Activated T-helper 17 cell treated with anti-CD3 and anti-CD28 coated beads, Interleukin-2, amount 50 U/mL, for 72 hours (primary cell): ENCODE measurements around the gene HDC. TPM values are rescaled to one million over a fixed set of nuclear protein-coding genes. Genes with fewer than 3 reads are reported as not detected.

Source experiments
- ATAC-seq: fragments of 150-1000 bp; cut with Tn5 transposase; replicated peaks from 2 replicates; pipeline ENCODE4 v1.10.0; 2021; ENCODE audit warnings: mild to moderate bottlenecking, moderate library complexity
- H3K27ac Mint-ChIP-seq: one replicate; pipeline ENCODE4 v1.8.0; 2022; ENCODE audit warnings: mixed read lengths
- H3K27me3 Mint-ChIP-seq: one replicate; pipeline ENCODE4 v1.8.0; 2022; ENCODE audit warnings: mixed read lengths
- H3K36me3 Mint-ChIP-seq: one replicate; pipeline ENCODE4 v1.8.0; 2022; ENCODE audit warnings: low read depth, mild to moderate bottlenecking, mixed read lengths
- H3K4me1 Mint-ChIP-seq: one replicate; pipeline ENCODE4 v1.8.0; 2022; ENCODE audit warnings: mixed read lengths
- H3K4me3 Mint-ChIP-seq: one replicate; pipeline ENCODE4 v1.8.0; 2022; ENCODE audit warnings: mild to moderate bottlenecking, mixed read lengths
- H3K9me3 Mint-ChIP-seq: one replicate; pipeline ENCODE4 v1.8.0; 2022; ENCODE audit warnings: mixed read lengths
- total RNA-seq, 2 donors: library from RNA; stranded (reverse); gene quantifications; one replicate each; pipeline ENCODE4 v1.2.3, GENCODE V29; 2022

The HDC gene
- total RNA-seq, 2 donors from 2014 or later: 1.2 TPM; not detected in 1

DNA sequence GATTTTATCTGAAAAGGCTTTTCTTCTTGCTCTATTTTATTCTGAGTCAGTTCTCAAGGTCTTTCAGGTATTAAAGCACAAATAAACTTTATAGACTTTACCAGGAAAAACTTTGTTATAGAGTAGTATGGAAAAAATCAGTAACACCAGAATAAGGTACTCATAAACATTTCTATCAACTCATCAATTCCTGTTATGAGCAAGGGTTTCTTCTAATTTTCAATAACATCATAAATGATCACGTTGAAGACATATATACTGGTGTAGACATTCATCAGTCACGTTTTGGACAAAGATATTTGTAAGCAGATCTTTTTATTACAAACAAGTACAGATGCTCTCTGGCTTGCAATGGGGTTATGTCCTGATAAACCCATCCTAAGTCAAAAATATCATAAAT is 9.6 kb upstream of the HDC start:
- Mint-ChIP-seq H3K9me3 (no peaks in the 10 kb centered on the region), H3K4me3 (peak overlapping the region; percentile 35), H3K4me1 (peaks cover 11% of the 10 kb centered on the region), H3K27me3 (no peaks in the 10 kb centered on the region), H3K36me3 (peaks cover 32% of the 10 kb centered on the region), H3K27ac (peak overlapping the region; percentile 58)
- ATAC-seq: peak; percentile 50

DNA sequence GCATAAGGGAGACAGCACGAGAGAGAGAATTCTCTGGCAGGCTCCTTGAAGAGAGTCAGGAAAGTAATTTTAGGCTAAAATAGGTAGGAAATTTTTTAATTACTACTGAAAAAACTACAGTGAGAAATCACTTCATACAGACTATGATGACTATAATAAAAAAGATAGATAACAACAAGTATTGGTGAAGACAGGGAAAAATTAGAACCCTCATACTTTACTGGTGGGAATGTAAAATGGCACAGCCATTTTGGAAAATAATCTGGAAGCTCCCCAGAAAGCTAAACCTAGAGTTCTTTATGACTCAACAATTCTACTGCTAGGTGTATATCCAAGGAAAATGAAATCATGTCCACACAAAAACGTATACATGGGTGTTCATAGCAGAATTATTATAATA is 2.1 kb upstream of the HDC start:
- Mint-ChIP-seq H3K36me3 (no peaks in the 10 kb centered on the region), H3K27me3 (peaks cover 4% of the 10 kb centered on the region), H3K9me3 (no peaks in the 10 kb centered on the region), H3K27ac (no peak overlapping the region), H3K4me1 (peaks cover 8% of the 10 kb centered on the region), H3K4me3 (no peak overlapping the region)
- no peak for ATAC-seq

- Mint-ChIP-seq H3K4me1 (peaks cover 34% of the 10 kb centered on the region), H3K27ac (peak overlapping the region; percentile 99), H3K27me3 (peaks cover 4% of the 10 kb centered on the region), H3K4me3 (peak overlapping the region; percentile 77), H3K36me3 (no peaks in the 10 kb centered on the region), H3K9me3 (no peaks in the 10 kb centered on the region)
- ATAC-seq: peak; percentile 49
These were observed 3.0 kb downstream of the HDC start for GRCh38 chr15:50262533-50262932.

DNA sequence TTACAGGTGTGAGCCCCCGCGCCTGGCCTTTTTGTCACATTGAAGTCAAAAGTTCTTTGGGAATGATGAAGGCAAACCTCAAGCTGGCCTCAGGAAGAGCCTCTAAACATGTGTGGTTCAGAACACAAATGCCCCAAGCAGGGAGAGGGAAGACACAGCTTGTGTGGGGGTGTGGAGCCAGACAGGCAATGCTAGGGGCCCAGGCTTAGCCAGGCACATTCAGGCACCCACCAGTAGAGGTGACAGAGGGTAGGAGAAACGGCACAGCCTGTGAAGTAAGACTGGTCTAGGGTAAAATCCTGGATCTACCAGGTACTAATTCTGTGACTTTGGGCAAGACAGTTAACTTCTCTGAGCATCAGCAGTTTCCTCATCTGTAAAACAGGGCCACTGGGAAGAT is 3.5 kb downstream of the HDC start:
- no peaks in the 10 kb centered on the region for H3K9me3 Mint-ChIP-seq
- peak overlapping the region; percentile 77 for H3K4me3 Mint-ChIP-seq
- H3K27me3 Mint-ChIP-seq: peaks cover 1% of the 10 kb centered on the region
- no peak for ATAC-seq
- H3K4me1 Mint-ChIP-seq: peaks cover 34% of the 10 kb centered on the region
- H3K27ac Mint-ChIP-seq: peak overlapping the region; percentile 99
- H3K36me3 Mint-ChIP-seq: no peaks in the 10 kb centered on the region

DNA sequence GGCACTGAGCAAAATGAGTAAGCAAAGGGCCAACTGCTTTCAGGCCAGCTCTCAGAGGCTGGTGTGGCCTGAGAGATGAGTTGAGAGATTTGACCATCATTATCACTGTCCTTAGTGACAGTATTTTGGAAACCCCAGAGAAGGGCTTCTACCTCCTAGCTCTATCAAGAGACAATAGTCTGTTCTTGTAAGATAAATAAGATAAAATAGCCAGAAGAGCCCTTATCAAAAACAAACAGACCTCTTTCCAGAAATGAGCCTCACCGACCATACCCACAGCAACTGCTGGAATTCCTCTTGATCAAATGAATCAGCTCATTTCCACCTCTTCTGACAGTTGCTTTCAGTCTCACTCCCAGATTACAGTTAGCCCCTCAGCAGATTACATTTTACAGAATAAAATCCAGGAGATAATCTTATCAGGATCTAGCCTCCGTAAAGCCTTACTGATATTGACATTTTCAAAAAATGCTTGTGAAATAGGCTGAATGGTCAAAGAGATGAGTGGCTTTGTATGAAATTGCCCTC is 4.5 kb downstream of the HDC start:
- peak overlapping the region; percentile 77 for H3K4me3 Mint-ChIP-seq
- H3K9me3 Mint-ChIP-seq: no peaks in the 10 kb centered on the region
- H3K4me1 Mint-ChIP-seq: peaks cover 34% of the 10 kb centered on the region
- no peaks in the 10 kb centered on the region for H3K36me3 Mint-ChIP-seq
- H3K27ac Mint-ChIP-seq: peak overlapping the region; percentile 99
- no peaks in the 10 kb centered on the region for H3K27me3 Mint-ChIP-seq
- ATAC-seq: peak; percentile 55

DNA sequence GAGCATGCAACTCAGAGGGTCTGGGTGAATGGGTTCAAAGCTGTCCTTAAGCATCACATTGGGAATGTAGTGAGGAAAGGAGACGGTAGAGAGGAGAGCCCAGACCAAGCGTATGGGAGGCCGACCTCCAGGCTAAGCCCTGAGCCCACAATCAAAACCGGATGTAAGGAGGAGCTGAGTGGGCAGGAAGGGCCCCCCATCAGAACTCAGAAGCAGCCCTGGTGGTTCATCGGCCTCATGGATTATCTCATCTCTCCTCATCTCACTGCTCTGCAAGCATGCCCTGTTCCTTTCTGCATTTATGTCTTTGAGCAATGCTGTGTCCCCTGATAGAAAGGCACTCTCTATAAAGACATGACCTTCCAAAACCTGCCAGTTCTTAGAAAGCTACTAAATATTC is 6.2 kb downstream of the HDC start:
- Mint-ChIP-seq H3K4me1 (peaks cover 34% of the 10 kb centered on the region), H3K36me3 (no peaks in the 10 kb centered on the region), H3K4me3 (peak overlapping the region; percentile 77), H3K27ac (peak overlapping the region; percentile 19), H3K9me3 (no peaks in the 10 kb centered on the region), H3K27me3 (no peaks in the 10 kb centered on the region)
- no peak for ATAC-seq

- Mint-ChIP-seq H3K27ac (no peak overlapping the region), H3K4me3 (no peak overlapping the region), H3K36me3 (no peaks in the 10 kb centered on the region), H3K9me3 (no peaks in the 10 kb centered on the region), H3K4me1 (peaks cover 30% of the 10 kb centered on the region), H3K27me3 (no peaks in the 10 kb centered on the region)
- no peak for ATAC-seq
These were observed 7.6 kb downstream of the HDC start for GRCh38 chr15:50257924-50258323.

- Mint-ChIP-seq H3K4me3 (no peak overlapping the region), H3K27me3 (no peaks in the 10 kb centered on the region), H3K36me3 (no peaks in the 10 kb centered on the region), H3K27ac (no peak overlapping the region), H3K4me1 (peaks cover 24% of the 10 kb centered on the region), H3K9me3 (no peaks in the 10 kb centered on the region)
- ATAC-seq: no peak
These were observed 8.2 kb downstream of the HDC start for GRCh38 chr15:50257332-50257731.

DNA sequence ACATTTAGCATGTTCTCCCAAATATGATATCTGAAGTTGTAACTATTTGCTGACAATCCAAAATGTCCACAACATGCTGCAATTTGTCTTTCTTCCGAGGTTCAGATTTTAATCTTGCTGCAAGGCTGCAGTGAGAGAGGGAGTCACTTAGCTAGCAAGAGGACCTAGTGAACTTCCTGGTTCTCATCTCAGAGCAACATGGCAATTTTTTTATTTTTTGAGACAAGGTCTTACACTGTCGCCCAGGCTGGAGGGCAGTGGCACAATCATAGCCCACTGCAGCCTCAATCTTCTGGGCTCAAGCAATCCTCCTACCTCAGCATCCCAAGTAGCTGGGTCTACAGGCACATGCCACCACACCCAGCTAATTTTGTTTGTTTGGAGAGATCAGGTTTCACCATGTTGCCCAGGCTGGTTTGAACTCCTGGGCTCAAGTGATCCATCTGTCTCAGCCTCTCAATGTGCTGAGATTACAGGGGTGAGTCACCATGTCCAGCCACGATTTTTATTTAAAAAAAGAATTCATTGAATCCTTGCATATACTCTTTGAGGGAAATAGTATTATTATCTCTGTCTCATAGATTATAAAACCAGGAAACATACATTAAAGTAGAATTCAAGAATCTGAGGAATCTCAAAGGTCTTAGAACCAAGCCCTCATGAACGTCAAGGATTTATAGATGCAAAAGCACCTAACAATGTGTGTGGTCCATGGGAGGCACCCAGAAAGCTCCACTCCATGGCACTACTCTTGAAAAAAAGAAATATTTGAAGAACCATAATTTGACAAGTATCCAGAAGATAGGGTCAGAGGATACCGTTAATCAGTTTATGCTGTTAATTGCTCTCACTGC is 9.1 kb downstream of the HDC start:
- Mint-ChIP-seq H3K27ac (no peak overlapping the region), H3K4me1 (peaks cover 18% of the 10 kb centered on the region), H3K9me3 (no peaks in the 10 kb centered on the region), H3K27me3 (no peaks in the 10 kb centered on the region), H3K36me3 (no peaks in the 10 kb centered on the region), H3K4me3 (no peak overlapping the region)
- no peak for ATAC-seq

- Mint-ChIP-seq H3K9me3 (no peaks in the 10 kb centered on the region), H3K4me1 (peaks cover 15% of the 10 kb centered on the region), H3K4me3 (no peak overlapping the region), H3K27me3 (no peaks in the 10 kb centered on the region), H3K27ac (no peak overlapping the region), H3K36me3 (no peaks in the 10 kb centered on the region)
- ATAC-seq: no peak
These were observed 13.0 kb downstream of the HDC start for GRCh38 chr15:50252556-50252955.

DNA sequence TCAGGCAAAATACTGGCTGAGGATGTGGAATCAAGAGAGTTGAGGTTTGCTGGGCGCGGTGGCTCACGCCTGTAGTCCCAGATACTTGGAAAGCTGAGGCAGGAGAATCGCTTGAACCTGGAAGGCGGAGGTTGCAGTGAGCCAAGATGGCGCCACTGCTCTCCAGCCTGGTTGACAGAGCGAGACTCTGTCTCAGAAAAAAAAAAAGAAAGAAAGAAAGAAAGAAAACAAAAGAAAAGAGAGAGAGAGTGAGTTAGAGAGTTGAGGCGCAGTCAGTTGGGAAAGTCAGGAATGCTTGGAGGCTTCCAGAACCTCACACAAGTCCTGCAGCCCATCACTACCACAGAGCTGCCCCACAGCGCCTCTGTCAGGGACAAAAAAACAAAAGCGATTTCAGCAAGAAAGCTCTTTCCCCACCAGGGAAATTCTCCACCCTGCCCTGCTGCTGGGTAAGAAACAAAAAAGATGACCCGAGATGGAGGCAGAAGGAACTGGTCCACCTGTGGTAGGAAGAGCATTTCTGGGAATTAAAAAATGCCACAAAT is 13.8 kb downstream of the HDC start:
- peaks cover 15% of the 10 kb centered on the region for H3K4me1 Mint-ChIP-seq
- no peak overlapping the region for H3K4me3 Mint-ChIP-seq
- H3K27ac Mint-ChIP-seq: peak overlapping the region; percentile 60
- no peaks in the 10 kb centered on the region for H3K36me3 Mint-ChIP-seq
- ATAC-seq: no peak
- H3K27me3 Mint-ChIP-seq: no peaks in the 10 kb centered on the region
- H3K9me3 Mint-ChIP-seq: no peaks in the 10 kb centered on the region

DNA sequence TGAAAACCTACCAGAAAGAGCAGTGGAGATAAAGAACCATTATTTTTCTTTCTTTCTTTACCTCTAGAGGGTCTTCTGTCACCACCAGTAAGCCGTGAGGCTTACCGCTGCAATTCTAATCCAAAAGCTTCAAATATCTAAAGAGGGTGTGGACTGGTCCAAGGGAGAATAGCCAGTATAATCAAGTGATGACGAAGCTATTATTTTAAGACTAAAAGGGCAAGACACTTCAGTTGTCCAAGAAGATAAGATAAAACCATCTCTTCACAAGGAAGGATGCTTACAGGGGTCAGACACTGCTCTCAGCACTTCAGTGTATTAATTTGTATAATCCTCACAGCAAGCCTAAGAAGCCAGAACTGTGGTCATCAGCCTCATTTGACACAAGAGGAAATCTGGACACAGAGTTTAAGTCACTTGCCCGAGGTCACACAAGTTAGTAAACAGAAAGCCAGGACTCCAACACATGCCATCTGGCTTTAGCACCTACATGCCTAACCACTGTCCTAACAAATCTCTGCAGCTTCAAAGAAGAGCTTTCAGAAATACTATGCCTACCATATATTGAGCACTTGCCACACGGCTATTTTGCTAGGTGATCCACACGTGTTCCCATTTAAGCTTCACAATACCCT is 14.6 kb downstream of the HDC start:
- H3K9me3 Mint-ChIP-seq: no peaks in the 10 kb centered on the region
- no peak for ATAC-seq
- H3K4me1 Mint-ChIP-seq: peaks cover 15% of the 10 kb centered on the region
- H3K27ac Mint-ChIP-seq: no peak overlapping the region
- no peaks in the 10 kb centered on the region for H3K27me3 Mint-ChIP-seq
- H3K36me3 Mint-ChIP-seq: no peaks in the 10 kb centered on the region
- no peak overlapping the region for H3K4me3 Mint-ChIP-seq

DNA sequence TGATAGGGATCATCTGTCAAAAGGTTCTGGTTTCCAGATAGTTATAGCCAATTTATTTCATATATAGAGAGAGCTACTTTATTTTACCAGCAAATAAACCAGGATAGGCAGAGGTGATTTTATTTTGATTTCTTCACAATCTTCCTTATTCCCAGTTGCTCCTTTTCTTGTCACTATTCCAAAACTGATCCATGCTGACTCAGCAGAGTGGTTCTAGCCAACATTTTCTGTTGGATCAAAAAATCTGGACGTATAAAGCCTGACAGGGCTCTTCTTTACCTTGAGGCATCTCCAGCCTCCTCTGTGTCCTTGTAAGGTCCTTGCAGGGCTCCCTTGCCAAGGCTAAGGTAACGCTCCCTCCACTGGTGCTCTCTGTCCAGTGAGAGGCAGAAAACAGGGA is 15.8 kb downstream of the HDC start:
- H3K9me3 Mint-ChIP-seq: peaks cover 4% of the 10 kb centered on the region
- no peaks in the 10 kb centered on the region for H3K36me3 Mint-ChIP-seq
- no peaks in the 10 kb centered on the region for H3K27me3 Mint-ChIP-seq
- H3K4me3 Mint-ChIP-seq: peak overlapping the region; percentile 78
- H3K27ac Mint-ChIP-seq: peak overlapping the region; percentile 72
- H3K4me1 Mint-ChIP-seq: peaks cover 15% of the 10 kb centered on the region
- no peak for ATAC-seq

DNA sequence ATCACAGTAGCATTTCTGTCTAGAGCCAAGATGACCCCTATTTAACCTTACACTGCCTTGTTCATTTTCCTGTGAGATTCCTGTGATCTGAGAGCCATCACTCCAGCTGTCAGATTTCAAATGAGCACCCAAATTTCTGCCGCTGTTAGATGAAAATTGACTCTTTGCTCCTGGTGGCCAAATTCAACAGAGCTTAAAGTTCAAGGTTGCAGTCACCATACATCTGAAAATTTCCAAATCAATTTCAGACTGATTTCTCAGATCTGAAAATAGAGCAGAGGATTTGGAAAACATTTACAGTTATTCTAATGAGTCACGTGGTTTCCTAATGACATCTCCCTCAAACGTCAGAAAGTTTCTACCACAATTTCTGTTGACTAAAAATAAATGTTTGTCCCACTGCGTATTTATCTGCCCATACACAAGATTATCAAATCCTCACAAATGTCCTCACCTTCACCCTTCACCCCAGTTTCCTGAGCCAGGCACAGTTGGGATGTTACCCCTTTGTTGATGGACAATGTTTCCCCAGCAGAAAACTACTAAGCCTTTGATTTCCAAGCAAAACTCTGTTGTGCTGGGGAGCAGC is 16.4 kb downstream of the HDC start:
- peaks cover 15% of the 10 kb centered on the region for H3K4me1 Mint-ChIP-seq
- H3K4me3 Mint-ChIP-seq: peak overlapping the region; percentile 78
- no peaks in the 10 kb centered on the region for H3K27me3 Mint-ChIP-seq
- H3K36me3 Mint-ChIP-seq: no peaks in the 10 kb centered on the region
- ATAC-seq: peak; percentile 13
- H3K27ac Mint-ChIP-seq: peak overlapping the region; percentile 72
- H3K9me3 Mint-ChIP-seq: peaks cover 4% of the 10 kb centered on the region
